Cardiac septum (tissue), 1 donor: Measurements from ENCODE around the gene SPON2. TPM values are rescaled to one million over a fixed set of nuclear protein-coding genes. Genes with fewer than 3 reads are reported as not detected.

Source experiments
- DNase-seq: peaks from one replicate; pipeline ENCODE4 v3.0.0-alpha.2; 2020; ENCODE audit warnings: low spot score
- intact Hi-C: fragments of 100-400 bp; cut with DNase I; formaldehyde crosslinking; loops from one replicate; pipeline ENCODE4 v1.14.0; 2022
- total RNA-seq: library from RNA; stranded (reverse); fragmentation: NEBNext Ultra II Directional; extraction: Animal tissue kit (Norgen Biotek cat#: 25700); gene quantifications from one replicate; pipeline ENCODE4 v1.2.1, GENCODE V29; 2021
- donor health status: DM: no; HTN: no; CAD: no.

Gene SPON2
- total RNA-seq, 1 donor from 2014 or later = 19.8 TPM

DNA sequence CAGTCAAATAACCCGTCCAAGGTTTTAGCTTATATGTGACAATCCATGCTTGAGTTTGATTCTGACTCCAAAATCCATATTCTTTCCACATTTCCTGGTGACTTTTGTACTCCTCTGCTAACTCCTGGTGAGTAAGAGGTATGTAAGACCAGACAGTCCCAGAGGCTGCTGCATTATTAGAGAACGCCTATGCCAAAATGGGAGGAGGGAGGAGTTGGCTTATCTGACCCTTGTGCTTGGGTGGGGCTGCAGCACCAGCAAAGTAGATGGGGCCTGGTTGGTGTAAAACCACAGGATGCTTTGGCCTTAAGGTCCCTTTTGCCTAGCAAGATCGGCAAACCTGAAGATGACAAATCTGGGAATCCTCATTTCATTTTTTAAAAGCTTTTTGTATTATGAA lies 49.9 kb downstream of the SPON2 start:
- DNase-seq = no peak
- intact Hi-C loops = no loop called here

Other genes starting within 250 kb of the SPON2 start
- gene GAK, start 240.3 kb downstream of the SPON2 start, total RNA-seq = 36.1 TPM
- 22.7 TPM for gene TMEM175, start 240.1 kb downstream of the SPON2 start, total RNA-seq
- 5.2 TPM for gene DGKQ, start 199.0 kb downstream of the SPON2 start, total RNA-seq
- 12.9 TPM for gene IDUA, start 185.5 kb downstream of the SPON2 start, total RNA-seq
- gene SLC26A1, start 179.2 kb downstream of the SPON2 start, total RNA-seq = 0.22 TPM
- gene FGFRL1, start 161.0 kb downstream of the SPON2 start, total RNA-seq = 28.1 TPM
- gene RNF212, start 59.0 kb downstream of the SPON2 start, total RNA-seq = 1.4 TPM
- 129 TPM for gene CTBP1, start 76.5 kb upstream of the SPON2 start, total RNA-seq
- gene MAEA, start 117.3 kb upstream of the SPON2 start, total RNA-seq = 55.2 TPM
- gene UVSSA, start 174.6 kb upstream of the SPON2 start, total RNA-seq = 10.4 TPM
- gene NKX1-1, start 233.9 kb upstream of the SPON2 start, total RNA-seq = not detected